Upper lobe of right lung (tissue), 1 donor: Measurements from ENCODE around the gene EVA1A. TPM values are rescaled to one million over a fixed set of nuclear protein-coding genes. Genes with fewer than 3 reads are reported as not detected.

Experiments used
- ATAC-seq: fragments of 200-7000 bp; cut with Tn5 transposase; one replicate; pipeline ENCODE4 v1.9.1; 2020; ENCODE audit warnings: mild to moderate bottlenecking, moderate library complexity
- DNase-seq: peaks from one replicate; pipeline ENCODE4 v3.0.0-alpha.2; 2020
- H3K27ac ChIP-seq: fragments of 200-600 bp; one replicate; pipeline ENCODE4 v1.8.0; 2022
- H3K27me3 ChIP-seq: fragments of 200-600 bp; one replicate; pipeline ENCODE4 v1.8.0; 2022; ENCODE audit warnings: mild to moderate bottlenecking
- H3K36me3 ChIP-seq: fragments of 200-600 bp; one replicate; pipeline ENCODE4 v1.8.0; 2022
- H3K4me1 ChIP-seq: fragments of 200-600 bp; one replicate; pipeline ENCODE4 v1.8.0; 2022
- H3K4me3 ChIP-seq: fragments of 200-600 bp; one replicate; pipeline ENCODE4 v1.8.0; 2022; ENCODE audit warnings: mild to moderate bottlenecking
- H3K9me3 ChIP-seq: fragments of 200-600 bp; one replicate; pipeline ENCODE4 v1.8.0; 2022
- CTCF ChIP-seq: fragments of 200-600 bp; IDR thresholded peaks from one replicate; pipeline ENCODE4 v1.8.0; 2022; ENCODE audit warnings: antibody characterized with exemption
- intact Hi-C: fragments of 100-400 bp; cut with DNase I; formaldehyde crosslinking; loops from one replicate; pipeline ENCODE4 v1.11.0; 2022
- total RNA-seq: library from RNA; stranded (reverse); fragmentation: NEBNext Ultra II Directional; extraction: Animal tissue kit (Norgen Biotek cat#: 25700); gene quantifications from one replicate; pipeline ENCODE4 v1.2.1, GENCODE V29; 2021
- donor health status: DM: no; HTN: yes; CAD: no; lungs with severe emphysema.

Gene EVA1A
- total RNA-seq, 1 donor from 2014 or later, result 41.9 TPM

- intact Hi-C loops, result no loop called here
- Histone ChIP-seq H3K27me3 (peaks cover 10% of the 10 kb centered on the region), H3K27ac (no peak overlapping the region), H3K4me1 (no peaks in the 10 kb centered on the region), H3K9me3 (no peaks in the 10 kb centered on the region), H3K4me3 (no peak overlapping the region), H3K36me3 (no peaks in the 10 kb centered on the region)
- DNase-seq (no peak), ATAC-seq (no peak)
- TF ChIP-seq CTCF, result no peak
These were observed 98.0 kb downstream of the EVA1A start for GRCh38 chr2:75462721-75463120.

- Histone ChIP-seq H3K27me3 (peaks cover 10% of the 10 kb centered on the region), H3K4me1 (no peaks in the 10 kb centered on the region), H3K27ac (no peak overlapping the region), H3K4me3 (no peak overlapping the region), H3K36me3 (no peaks in the 10 kb centered on the region), H3K9me3 (no peaks in the 10 kb centered on the region)
- no peak for ATAC-seq
- DNase-seq, result no peak
- intact Hi-C loops, result no loop called here
- TF ChIP-seq CTCF, result no peak
These were observed 98.5 kb downstream of the EVA1A start for GRCh38 chr2:75462206-75462605.

GRCh38 chr2:75460630-75461029 lies 100.1 kb downstream of the EVA1A start:
- intact Hi-C loops, result no loop called here
- Histone ChIP-seq H3K27me3 (peaks cover 10% of the 10 kb centered on the region), H3K4me1 (no peaks in the 10 kb centered on the region), H3K9me3 (no peaks in the 10 kb centered on the region), H3K36me3 (no peaks in the 10 kb centered on the region), H3K4me3 (no peak overlapping the region), H3K27ac (no peak overlapping the region)
- TF ChIP-seq CTCF, result no peak
- ATAC-seq (no peak), DNase-seq (no peak)

GRCh38 chr2:75459565-75460310 lies 101.0 kb downstream of the EVA1A start:
- Histone ChIP-seq H3K9me3 (no peaks in the 10 kb centered on the region), H3K27me3 (peaks cover 10% of the 10 kb centered on the region), H3K36me3 (no peaks in the 10 kb centered on the region), H3K27ac (no peak overlapping the region), H3K4me3 (no peak overlapping the region), H3K4me1 (no peaks in the 10 kb centered on the region)
- DNase-seq (no peak), ATAC-seq (no peak)
- intact Hi-C loops, result no loop called here
- no peak for TF ChIP-seq CTCF

- DNase-seq (no peak), ATAC-seq (no peak)
- H3K9me3 ChIP-seq, result no peaks in the 10 kb centered on the region
- no peak for TF ChIP-seq CTCF
- H3K27me3 ChIP-seq, result peaks cover 5% of the 10 kb centered on the region
- H3K4me3 ChIP-seq, result no peak overlapping the region
- intact Hi-C loops, result no loop called here
- H3K27ac ChIP-seq, result no peak overlapping the region
- H3K4me1 ChIP-seq, result no peaks in the 10 kb centered on the region
- H3K36me3 ChIP-seq, result no peaks in the 10 kb centered on the region
These were observed 102.5 kb downstream of the EVA1A start for GRCh38 chr2:75458201-75458600.

- Histone ChIP-seq H3K36me3 (no peaks in the 10 kb centered on the region), H3K4me1 (no peaks in the 10 kb centered on the region), H3K4me3 (no peak overlapping the region), H3K27ac (no peak overlapping the region), H3K27me3 (peaks cover 5% of the 10 kb centered on the region), H3K9me3 (no peaks in the 10 kb centered on the region)
- no peak for ATAC-seq
- TF ChIP-seq CTCF, result no peak
- no peak for DNase-seq
- intact Hi-C loops, result no loop called here
These were observed 103.9 kb downstream of the EVA1A start for GRCh38 chr2:75456825-75457224.
